ENCODE data around the gene IFITM5. TPM values are rescaled to one million over a fixed set of nuclear protein-coding genes. Genes with fewer than 3 reads are reported as not detected.
"Not testable (repeated sequence)": the region's sequence is repeated elsewhere in the genome, so short reads cannot be mapped to it uniquely, and the experiment has no call there.

The IFITM5 gene
- total and polyA plus RNA-seq, 2 experiments from 2014 or later: not detected

- WGBS, 2 experiments (ENCODE audit: low coverage in 1 of 2, low lambda C conversion rate in 2 of 2, missing lambda C conversion rate in 2 of 2): 85 to 87% methylated on average over 22 to 30 of the region's 30 CpGs
Observed at GRCh38 chr11:325796-326591, 26.7 kb upstream of the IFITM5 start.

GRCh38 chr11:324593-325517 lies 25.5 kb upstream of the IFITM5 start:
- H3F3A ChIP-seq (ENCODE audit: insufficient read depth); H3K9me3 ChIP-seq (ENCODE audit: low read depth); in situ Hi-C loops (cut with MboI); H3K9me2 ChIP-seq (ENCODE audit: insufficient read depth); H3K79me2 ChIP-seq (ENCODE audit: insufficient read depth); H3K4me1 ChIP-seq (ENCODE audit: insufficient read depth); H3K27me3 ChIP-seq (replicated peaks; ENCODE audit: insufficient read depth); H3K27ac ChIP-seq; H4K20me1 ChIP-seq (ENCODE audit: insufficient read depth); H3K36me3 ChIP-seq (ENCODE audit: low read depth); DNase-seq: not testable (repeated sequence)
- 25 to 32% methylated on average over 27 to 28 of the region's 34 CpGs for WGBS, 2 experiments (ENCODE audit: low coverage in 1 of 2, low lambda C conversion rate in 2 of 2, missing lambda C conversion rate in 2 of 2)
- Histone ChIP-seq H3K9ac (peak overlapping the region; percentile 41; the same call in 1 of the 2 replicates), H2AFZ (peak overlapping the region; percentile 74), H3K4me3 (peak overlapping the region; percentile 52), H3K4me2 (ENCODE audit: unreplicated experiment) (peak overlapping the region; percentile 71)

More at GRCh38 chr11:325796-326591, 26.7 kb upstream of the IFITM5 start:
- H3K79me2 ChIP-seq (ENCODE audit: insufficient read depth): no peaks in the 10 kb centered on the region
- H4K20me1 ChIP-seq (ENCODE audit: insufficient read depth): no peaks in the 10 kb centered on the region
- TF ChIP-seq EZH2 (IDR thresholded peaks at IDR 0.05; ENCODE audit: insufficient read depth, poor library complexity, severe bottlenecking) (no peak), EZH2phosphoT487 (IDR thresholded peaks at IDR 0.05; ENCODE audit: insufficient read depth, low read depth) (no peak)
- no peak for DNase-seq
- in situ Hi-C loops (cut with MboI): no loop called here
- peaks cover 9% of the 10 kb centered on the region; the same call in 1 of the 2 replicates for H3K4me1 ChIP-seq (ENCODE audit: insufficient read depth)
- peak overlapping the region; percentile 12 for H3K4me2 ChIP-seq (ENCODE audit: unreplicated experiment)
- no peaks in the 10 kb centered on the region for H3K36me3 ChIP-seq (ENCODE audit: low read depth)
- no peak overlapping the region for H2AFZ ChIP-seq
- H3K4me3 ChIP-seq: no peak overlapping the region
- H3K27ac ChIP-seq: no peak overlapping the region
- H3K27me3 ChIP-seq (replicated peaks; ENCODE audit: insufficient read depth): no peaks in the 10 kb centered on the region
- H3F3A ChIP-seq (ENCODE audit: insufficient read depth): no peaks in the 10 kb centered on the region
- H3K9me2 ChIP-seq (ENCODE audit: insufficient read depth): no peaks in the 10 kb centered on the region
- H3K9me3 ChIP-seq (ENCODE audit: low read depth): no peaks in the 10 kb centered on the region
- no peak overlapping the region for H3K9ac ChIP-seq

- Histone ChIP-seq H3K36me3 (ENCODE audit: low read depth) (no peaks in the 10 kb centered on the region), H3K4me1 (ENCODE audit: insufficient read depth) (peaks cover 9% of the 10 kb centered on the region; the same call in 1 of the 2 replicates), H3F3A (ENCODE audit: insufficient read depth) (peaks cover 4% of the 10 kb centered on the region; the same call in 1 of the 2 replicates), H2AFZ (peak overlapping the region; percentile 74), H3K79me2 (ENCODE audit: insufficient read depth) (peaks cover 15% of the 10 kb centered on the region), H4K20me1 (ENCODE audit: insufficient read depth) (no peaks in the 10 kb centered on the region), H3K9me3 (ENCODE audit: low read depth) (no peaks in the 10 kb centered on the region), H3K27ac (no peak overlapping the region), H3K4me2 (ENCODE audit: unreplicated experiment) (no peak overlapping the region), H3K9ac (no peak overlapping the region), H3K4me3 (no peak overlapping the region), H3K9me2 (ENCODE audit: insufficient read depth) (no peaks in the 10 kb centered on the region), H3K27me3 (replicated peaks; ENCODE audit: insufficient read depth) (no peaks in the 10 kb centered on the region)
- no peak for TF ChIP-seq EZH2phosphoT487 (IDR thresholded peaks at IDR 0.05; ENCODE audit: insufficient read depth, low read depth)
- no peak for TF ChIP-seq EZH2 (IDR thresholded peaks at IDR 0.05; ENCODE audit: insufficient read depth, poor library complexity, severe bottlenecking)
- in situ Hi-C loops (cut with MboI): no loop called here
- WGBS, 2 experiments (ENCODE audit: low coverage in 1 of 2, low lambda C conversion rate in 2 of 2, missing lambda C conversion rate in 2 of 2): 61 to 68% methylated on average over 11 of the region's 11 CpGs
- DNase-seq: no peak
Observed at GRCh38 chr11:324156-324555, 24.8 kb upstream of the IFITM5 start.

- in situ Hi-C loops (cut with MboI); DNase-seq; H3K36me3 ChIP-seq (ENCODE audit: low read depth); H3K27me3 ChIP-seq (replicated peaks; ENCODE audit: insufficient read depth); H3K9me2 ChIP-seq (ENCODE audit: insufficient read depth); H4K20me1 ChIP-seq (ENCODE audit: insufficient read depth); H3K9me3 ChIP-seq (ENCODE audit: low read depth); H2AFZ ChIP-seq: not testable (repeated sequence)
- H3K4me1 ChIP-seq (ENCODE audit: insufficient read depth): peaks cover 19% of the 10 kb centered on the region
- H3K27ac ChIP-seq: peak overlapping the region; percentile 97
- H3K4me3 ChIP-seq: peak overlapping the region; percentile 99
- H3K79me2 ChIP-seq (ENCODE audit: insufficient read depth): peaks cover 48% of the 10 kb centered on the region
- WGBS, 2 experiments (ENCODE audit: low coverage in 1 of 2, low lambda C conversion rate in 2 of 2, missing lambda C conversion rate in 2 of 2): 0 to 2% methylated on average over 4 to 8 of the region's 10 CpGs
- peaks cover 11% of the 10 kb centered on the region; the same call in 1 of the 2 replicates for H3F3A ChIP-seq (ENCODE audit: insufficient read depth)
- H3K9ac ChIP-seq: peak overlapping the region; percentile 99
- peak overlapping the region; percentile 90 for H3K4me2 ChIP-seq (ENCODE audit: unreplicated experiment)
Observed at GRCh38 chr11:319888-320273, 20.6 kb upstream of the IFITM5 start.

GRCh38 chr11:319121-319887 lies 20.0 kb upstream of the IFITM5 start:
- Histone ChIP-seq H3K4me1 (ENCODE audit: insufficient read depth) (peaks cover 16% of the 10 kb centered on the region), H3K4me2 (ENCODE audit: unreplicated experiment) (peak overlapping the region; percentile 90), H3K27ac (peak overlapping the region; percentile 97), H3K79me2 (ENCODE audit: insufficient read depth) (peaks cover 53% of the 10 kb centered on the region), H3K9ac (peak overlapping the region; percentile 99), H3K4me3 (peak overlapping the region; percentile 99), H3F3A (ENCODE audit: insufficient read depth) (peaks cover 11% of the 10 kb centered on the region; the same call in 1 of the 2 replicates)
- H3K9me3 ChIP-seq (ENCODE audit: low read depth); H3K27me3 ChIP-seq (replicated peaks; ENCODE audit: insufficient read depth); H3K9me2 ChIP-seq (ENCODE audit: insufficient read depth); H2AFZ ChIP-seq; H3K36me3 ChIP-seq (ENCODE audit: low read depth); in situ Hi-C loops (cut with MboI); H4K20me1 ChIP-seq (ENCODE audit: insufficient read depth): not testable (repeated sequence)
- DNase-seq: peak; percentile 47
- 1 to 5% methylated on average over 19 to 20 of the region's 29 CpGs for WGBS, 2 experiments (ENCODE audit: low coverage in 1 of 2, low lambda C conversion rate in 2 of 2, missing lambda C conversion rate in 2 of 2)

- H3K27me3 ChIP-seq (replicated peaks; ENCODE audit: insufficient read depth); H3K9me2 ChIP-seq (ENCODE audit: insufficient read depth); DNase-seq; H4K20me1 ChIP-seq (ENCODE audit: insufficient read depth); in situ Hi-C loops (cut with MboI); H3K36me3 ChIP-seq (ENCODE audit: low read depth); H3K9me3 ChIP-seq (ENCODE audit: low read depth); H2AFZ ChIP-seq: not testable (repeated sequence)
- Histone ChIP-seq H3K9ac (peak overlapping the region; percentile 99), H3K4me2 (ENCODE audit: unreplicated experiment) (peak overlapping the region; percentile 90), H3K27ac (peak overlapping the region; percentile 97), H3F3A (ENCODE audit: insufficient read depth) (peaks cover 11% of the 10 kb centered on the region), H3K79me2 (ENCODE audit: insufficient read depth) (peaks cover 53% of the 10 kb centered on the region), H3K4me3 (peak overlapping the region; percentile 99), H3K4me1 (ENCODE audit: insufficient read depth) (peaks cover 17% of the 10 kb centered on the region)
- 2% methylated on average over 13 of the region's 79 CpGs; no CpG with 5 or more reads in 1 of the 2 experiments for WGBS, 2 experiments (ENCODE audit: low coverage in 1 of 2, low lambda C conversion rate in 2 of 2, missing lambda C conversion rate in 2 of 2)
Observed at GRCh38 chr11:318405-319120, 19.2 kb upstream of the IFITM5 start.

Data from GM23248 (cell line).